GM23338 (cell line): Measurements from ENCODE around the gene SMYD3. TPM values are rescaled to one million over a fixed set of nuclear protein-coding genes. Genes with fewer than 3 reads are reported as not detected.

Source experiments
- ATAC-seq: fragments of 200-7000 bp; cut with Tn5 transposase; 3 replicates; pipeline ENCODE4 v1.9.1; 2020
- DNase-seq: peaks from one replicate; pipeline ENCODE4 v3.0.0-alpha.2; 2015; ENCODE audit warnings: low spot score
- H2AFZ ChIP-seq: fragments of 200-600 bp; sonication (generic); 2 replicates; pipeline ENCODE4 v1.8.0; 2016; ENCODE audit warnings: antibody characterized with exemption, mild to moderate bottlenecking, moderate library complexity
- H3F3A ChIP-seq: fragments of 200-600 bp; sonication (generic); replicated peaks from 2 replicates; pipeline ENCODE4 v1.8.0; 2017; ENCODE audit warnings: antibody characterized with exemption, mixed run types, low read depth
- H3K27ac ChIP-seq: fragments of 200-600 bp; sonication (generic); 2 replicates; pipeline ENCODE4 v1.6.1; 2016; ENCODE audit warnings: low read depth
- H3K27me3 ChIP-seq: fragments of 200-600 bp; sonication (generic); 2 replicates; pipeline ENCODE4 v1.8.0; 2016; ENCODE audit warnings: mild to moderate bottlenecking, mixed run types, moderate library complexity; ENCODE audit not compliant: insufficient read depth
- H3K36me3 ChIP-seq: fragments of 200-600 bp; sonication (generic); 2 replicates; pipeline ENCODE4 v1.8.0; 2016; ENCODE audit warnings: mild to moderate bottlenecking; ENCODE audit not compliant: insufficient read depth
- H3K4me1 ChIP-seq: fragments of 200-600 bp; sonication (generic); 2 replicates; pipeline ENCODE4 v1.8.0; 2016; ENCODE audit warnings: mild to moderate bottlenecking, moderate library complexity; ENCODE audit not compliant: insufficient read depth
- H3K4me2 ChIP-seq: fragments of 200-600 bp; sonication (generic); 2 replicates; pipeline ENCODE4 v1.7.1; 2017; ENCODE audit warnings: mixed run types
- H3K4me3 ChIP-seq: fragments of 200-600 bp; sonication (generic); 2 replicates; pipeline ENCODE4 v1.6.1; 2016; ENCODE audit warnings: mixed run types
- H3K79me2 ChIP-seq: fragments of 200-600 bp; sonication (generic); replicated peaks from 2 replicates; pipeline ENCODE4 v1.8.0; 2017; ENCODE audit warnings: mild to moderate bottlenecking; ENCODE audit not compliant: insufficient read depth
- H3K9me2 ChIP-seq: fragments of 200-600 bp; sonication (generic); 2 replicates; pipeline ENCODE4 v1.8.0; 2017; ENCODE audit not compliant: insufficient read depth
- H4K20me1 ChIP-seq: fragments of 200-600 bp; sonication (generic); replicated peaks from 2 replicates; pipeline ENCODE4 v1.8.0; 2017; ENCODE audit warnings: mild to moderate bottlenecking; ENCODE audit not compliant: insufficient read depth
- H3K27ac Mint-ChIP-seq: 2 replicates; pipeline ENCODE4 v1.8.0; 2020; ENCODE audit warnings: inconsistent platforms, mild to moderate bottlenecking, moderate library complexity, mixed read lengths
- H3K27me3 Mint-ChIP-seq: 3 replicates; pipeline ENCODE4 v1.8.0; 2022; ENCODE audit warnings: low read depth, mild to moderate bottlenecking, moderate library complexity, mixed read lengths, inconsistent platforms; ENCODE audit not compliant: insufficient read depth, poor library complexity
- H3K36me3 Mint-ChIP-seq: 3 replicates; pipeline ENCODE4 v1.8.0; 2021; ENCODE audit warnings: low read depth, mild to moderate bottlenecking, inconsistent platforms, moderate library complexity, mixed read lengths
- H3K4me1 Mint-ChIP-seq: 3 replicates; pipeline ENCODE4 v1.8.0; 2020; ENCODE audit warnings: mild to moderate bottlenecking, inconsistent platforms, mixed read lengths
- H3K4me3 Mint-ChIP-seq: 3 replicates; pipeline ENCODE4 v1.8.0; 2021; ENCODE audit warnings: moderate library complexity, mild to moderate bottlenecking, inconsistent platforms, mixed read lengths
- H3K9me3 Mint-ChIP-seq: 3 replicates; pipeline ENCODE4 v1.8.0; 2020; ENCODE audit warnings: moderate library complexity, mild to moderate bottlenecking, inconsistent platforms, mixed read lengths
- CREB1 ChIP-seq: fragments of 250-450 bp; sonication (Bioruptor Pico); IDR thresholded peaks from 2 replicates; pipeline ENCODE4 v1.5.0; 2020; ENCODE audit warnings: low read depth, mild to moderate bottlenecking, moderate library complexity
- EZH2 ChIP-seq: fragments of 200-600 bp; sonication (generic); IDR thresholded peaks from one replicate; pipeline ENCODE4 v1.8.0; 2017; ENCODE audit warnings: antibody characterized with exemption, mild to moderate bottlenecking, low read depth; ENCODE audit not compliant: unreplicated experiment
- EZH2phosphoT487 ChIP-seq: fragments of 200-600 bp; sonication (generic); IDR thresholded peaks from one replicate; pipeline ENCODE4 v1.8.1; 2018; ENCODE audit warnings: antibody characterized with exemption; ENCODE audit not compliant: unreplicated experiment
- JUNB ChIP-seq: IDR thresholded peaks from one replicate; pipeline ENCODE4 v1.6.1; 2016; ENCODE audit warnings: antibody characterized with exemption; ENCODE audit not compliant: unreplicated experiment
- NANOG ChIP-seq: IDR thresholded peaks from 2 replicates; pipeline ENCODE4 v1.6.1; 2016; ENCODE audit warnings: antibody characterized with exemption, borderline replicate concordance
- POLR2AphosphoS5 ChIP-seq: IDR thresholded peaks from 2 replicates; pipeline ENCODE4 v1.6.1; 2016; ENCODE audit warnings: antibody characterized with exemption, low read depth
- STAT1 ChIP-seq: IDR thresholded peaks from one replicate; pipeline ENCODE4 v1.6.1; 2016; ENCODE audit warnings: antibody characterized with exemption; ENCODE audit not compliant: unreplicated experiment
- ZNF114 ChIP-seq: fragments of 250-450 bp; sonication (Bioruptor Pico); IDR thresholded peaks from 2 replicates; pipeline ENCODE4 v1.5.0; 2020; ENCODE audit warnings: mild to moderate bottlenecking, moderate library complexity
- ZNF331 ChIP-seq: fragments of 250-450 bp; sonication (Bioruptor Pico); IDR thresholded peaks from 2 replicates; pipeline ENCODE4 v1.5.0; 2020; ENCODE audit warnings: low read depth, mild to moderate bottlenecking, moderate library complexity
- polyA plus RNA-seq: library from polyadenylated mRNA; unstranded; fragments of >200 nt; fragmentation: Nextera tagmentation; extraction: Ambion mirVana; gene quantifications from 2 replicates; pipeline ENCODE4 v1.2.1, GENCODE V29; 2016
- total RNA-seq: library from RNA; depleted of rRNA; stranded (reverse); fragments of >200 nt; shearing (Covaris generic); gene quantifications from 2 replicates; pipeline ENCODE4 v1.2.3, GENCODE V29; 2014
- TF ChIP-seq, protein P1 (sequence below): IDR thresholded peaks from 2 replicates; pipeline ENCODE4 v1.6.1; 2016; ENCODE audit warnings: antibody characterized with exemption
- TF ChIP-seq, protein P2 (sequence below): IDR thresholded peaks from one replicate; pipeline ENCODE4 v1.6.1; 2018; ENCODE audit warnings: antibody characterized with exemption; ENCODE audit not compliant: unreplicated experiment

The SMYD3 gene
- total and polyA plus RNA-seq, 2 experiments from 2014 or later = 31.8 to 34.4 TPM

DNA sequence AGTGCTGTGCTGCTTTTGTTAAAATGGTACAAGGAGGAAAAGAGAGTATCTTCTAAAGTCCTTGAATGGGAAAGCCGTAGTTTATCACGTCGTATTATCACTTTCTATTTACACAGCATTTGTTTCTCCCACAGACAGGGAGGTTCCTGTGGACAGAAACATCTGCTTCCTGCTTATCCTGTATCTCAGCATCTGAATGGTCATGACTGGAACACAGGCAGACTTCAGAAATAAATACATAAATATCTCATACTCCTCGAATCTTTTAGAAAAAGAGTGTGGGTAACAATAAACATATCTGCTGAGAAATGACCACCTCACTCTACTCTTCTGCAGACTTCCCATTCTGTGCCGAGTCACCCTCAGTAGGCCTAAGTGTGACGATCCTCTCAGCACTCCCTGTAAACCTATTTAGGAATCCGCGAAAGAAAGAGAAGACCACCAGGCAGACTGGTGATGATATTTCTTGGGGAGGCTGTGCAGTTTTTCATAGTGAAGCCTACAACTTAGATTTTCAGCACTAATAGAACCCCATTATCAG, 393.5 kb downstream of the SMYD3 start:
- no peak overlapping the region for H3K4me3 Mint-ChIP-seq
- no peak overlapping the region for H3K27ac ChIP-seq
- no peak for ATAC-seq
- H3K27me3 ChIP-seq = no peaks in the 10 kb centered on the region
- no peaks in the 10 kb centered on the region for H3F3A ChIP-seq
- no peaks in the 10 kb centered on the region for H3K9me2 ChIP-seq
- H3K4me1 Mint-ChIP-seq = peaks cover 29% of the 10 kb centered on the region
- no peaks in the 10 kb centered on the region for H3K36me3 ChIP-seq
- no peaks in the 10 kb centered on the region for H4K20me1 ChIP-seq
- no peak for TF ChIP-seq ZNF331 (CRISPR knock-in tag)
- no peak for TF ChIP-seq ZNF114 (CRISPR knock-in tag)
- TF ChIP-seq EZH2 = no peak
- peak overlapping the region; percentile 60; the same call in 1 of the 2 replicates for H3K27ac Mint-ChIP-seq
- H3K36me3 Mint-ChIP-seq = no peaks in the 10 kb centered on the region
- H3K9me3 Mint-ChIP-seq = no peaks in the 10 kb centered on the region
- no peak overlapping the region for H3K4me3 ChIP-seq
- H3K79me2 ChIP-seq = no peaks in the 10 kb centered on the region
- H3K27me3 Mint-ChIP-seq = no peaks in the 10 kb centered on the region
- no peak overlapping the region for H3K4me2 ChIP-seq
- no peaks in the 10 kb centered on the region; the same call in 1 of the 2 replicates for H3K4me1 ChIP-seq
- no peak for DNase-seq
- H2AFZ ChIP-seq = no peak overlapping the region

DNA sequence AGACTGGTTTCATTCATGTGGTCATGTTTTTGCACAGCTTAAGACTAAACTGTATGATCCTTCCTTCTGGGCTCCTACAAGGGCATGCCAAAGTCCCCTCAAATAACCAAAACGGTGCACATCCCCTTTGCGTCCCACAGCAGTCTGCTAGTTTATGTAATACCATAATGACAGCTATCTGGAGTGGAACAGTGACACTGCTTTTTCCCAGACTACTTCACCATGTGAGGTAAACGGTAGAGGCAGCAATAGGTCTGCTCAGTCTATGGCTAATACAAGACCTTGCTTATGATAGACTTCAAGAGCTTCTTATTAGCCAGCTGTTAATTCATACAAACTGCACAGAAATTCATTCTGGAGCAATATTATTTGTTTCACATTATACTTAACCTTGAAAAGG, 395.5 kb downstream of the SMYD3 start:
- Histone ChIP-seq H3K27me3 (no peaks in the 10 kb centered on the region), H3K4me3 (no peak overlapping the region), H3K36me3 (no peaks in the 10 kb centered on the region), H3K27ac (no peak overlapping the region), H4K20me1 (no peaks in the 10 kb centered on the region), H2AFZ (no peak overlapping the region), H3F3A (no peaks in the 10 kb centered on the region), H3K9me2 (no peaks in the 10 kb centered on the region), H3K4me1 (peaks cover 12% of the 10 kb centered on the region), H3K79me2 (no peaks in the 10 kb centered on the region), H3K4me2 (no peak overlapping the region)
- no peak overlapping the region for H3K4me3 Mint-ChIP-seq
- no peaks in the 10 kb centered on the region for H3K27me3 Mint-ChIP-seq
- no peak for TF ChIP-seq JUNB
- no peak for TF ChIP-seq ZNF114 (CRISPR knock-in tag)
- no peak for TF ChIP-seq ZNF331 (CRISPR knock-in tag)
- TF ChIP-seq EZH2 = no peak
- TF ChIP-seq, protein P1, sequence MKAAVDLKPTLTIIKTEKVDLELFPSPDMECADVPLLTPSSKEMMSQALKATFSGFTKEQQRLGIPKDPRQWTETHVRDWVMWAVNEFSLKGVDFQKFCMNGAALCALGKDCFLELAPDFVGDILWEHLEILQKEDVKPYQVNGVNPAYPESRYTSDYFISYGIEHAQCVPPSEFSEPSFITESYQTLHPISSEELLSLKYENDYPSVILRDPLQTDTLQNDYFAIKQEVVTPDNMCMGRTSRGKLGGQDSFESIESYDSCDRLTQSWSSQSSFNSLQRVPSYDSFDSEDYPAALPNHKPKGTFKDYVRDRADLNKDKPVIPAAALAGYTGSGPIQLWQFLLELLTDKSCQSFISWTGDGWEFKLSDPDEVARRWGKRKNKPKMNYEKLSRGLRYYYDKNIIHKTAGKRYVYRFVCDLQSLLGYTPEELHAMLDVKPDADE = no peak
- TF ChIP-seq, protein P2, sequence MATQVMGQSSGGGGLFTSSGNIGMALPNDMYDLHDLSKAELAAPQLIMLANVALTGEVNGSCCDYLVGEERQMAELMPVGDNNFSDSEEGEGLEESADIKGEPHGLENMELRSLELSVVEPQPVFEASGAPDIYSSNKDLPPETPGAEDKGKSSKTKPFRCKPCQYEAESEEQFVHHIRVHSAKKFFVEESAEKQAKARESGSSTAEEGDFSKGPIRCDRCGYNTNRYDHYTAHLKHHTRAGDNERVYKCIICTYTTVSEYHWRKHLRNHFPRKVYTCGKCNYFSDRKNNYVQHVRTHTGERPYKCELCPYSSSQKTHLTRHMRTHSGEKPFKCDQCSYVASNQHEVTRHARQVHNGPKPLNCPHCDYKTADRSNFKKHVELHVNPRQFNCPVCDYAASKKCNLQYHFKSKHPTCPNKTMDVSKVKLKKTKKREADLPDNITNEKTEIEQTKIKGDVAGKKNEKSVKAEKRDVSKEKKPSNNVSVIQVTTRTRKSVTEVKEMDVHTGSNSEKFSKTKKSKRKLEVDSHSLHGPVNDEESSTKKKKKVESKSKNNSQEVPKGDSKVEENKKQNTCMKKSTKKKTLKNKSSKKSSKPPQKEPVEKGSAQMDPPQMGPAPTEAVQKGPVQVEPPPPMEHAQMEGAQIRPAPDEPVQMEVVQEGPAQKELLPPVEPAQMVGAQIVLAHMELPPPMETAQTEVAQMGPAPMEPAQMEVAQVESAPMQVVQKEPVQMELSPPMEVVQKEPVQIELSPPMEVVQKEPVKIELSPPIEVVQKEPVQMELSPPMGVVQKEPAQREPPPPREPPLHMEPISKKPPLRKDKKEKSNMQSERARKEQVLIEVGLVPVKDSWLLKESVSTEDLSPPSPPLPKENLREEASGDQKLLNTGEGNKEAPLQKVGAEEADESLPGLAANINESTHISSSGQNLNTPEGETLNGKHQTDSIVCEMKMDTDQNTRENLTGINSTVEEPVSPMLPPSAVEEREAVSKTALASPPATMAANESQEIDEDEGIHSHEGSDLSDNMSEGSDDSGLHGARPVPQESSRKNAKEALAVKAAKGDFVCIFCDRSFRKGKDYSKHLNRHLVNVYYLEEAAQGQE = no peak
- TF ChIP-seq CREB1 (CRISPR knock-in tag) = no peak
- no peak for TF ChIP-seq POLR2AphosphoS5
- TF ChIP-seq STAT1 = no peak
- TF ChIP-seq NANOG = no peak
- no peak for TF ChIP-seq EZH2phosphoT487
- no peaks in the 10 kb centered on the region for H3K36me3 Mint-ChIP-seq
- DNase-seq (no peak), ATAC-seq (no peak)
- H3K9me3 Mint-ChIP-seq = no peaks in the 10 kb centered on the region
- H3K27ac Mint-ChIP-seq = peak overlapping the region; percentile 61
- H3K4me1 Mint-ChIP-seq = peaks cover 38% of the 10 kb centered on the region
